ENCODE results near the gene TMC4. TPM values are rescaled to one million over a fixed set of nuclear protein-coding genes. Genes with fewer than 3 reads are reported as not detected.
"Not testable (repeated sequence)": the region's sequence is repeated elsewhere in the genome, so short reads cannot be mapped to it uniquely, and the experiment has no call there.

TMC4 gene
- total and polyA plus RNA-seq, 2 experiments from 2014 or later: 40.3 to 94.4 TPM

DNA sequence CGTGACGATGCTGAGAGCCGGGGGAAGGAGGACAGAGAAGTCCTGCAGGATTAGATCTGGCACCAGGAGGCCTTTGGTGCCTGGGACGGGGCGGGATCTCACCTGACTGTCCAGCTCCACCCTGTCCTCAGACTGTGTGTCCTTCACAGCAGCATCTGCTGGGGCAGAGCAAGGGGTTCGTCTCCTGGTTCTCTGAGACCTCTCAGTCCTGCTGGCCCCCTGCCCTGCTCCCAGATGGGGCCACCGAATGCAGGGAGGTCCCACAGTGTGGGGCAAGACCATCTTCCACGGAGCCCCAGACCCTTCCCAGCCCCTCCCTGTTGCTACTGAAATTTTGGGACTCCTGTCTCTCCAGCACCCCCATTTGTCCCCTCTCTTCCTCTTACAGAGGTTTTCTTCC, 45.3 kb upstream of the TMC4 start:
- Histone ChIP-seq H3K27ac (no peak overlapping the region), H3K4me1 (ENCODE audit: insufficient read depth) (no peaks in the 10 kb centered on the region), H3K4me2 (no peak overlapping the region), H4K20me1 (ENCODE audit: insufficient read depth, poor library complexity, severe bottlenecking) (no peaks in the 10 kb centered on the region), H3K9me2 (replicated peaks; ENCODE audit: insufficient read depth) (no peaks in the 10 kb centered on the region), H3K36me3 (replicated peaks; ENCODE audit: insufficient read depth, low read depth) (no peaks in the 10 kb centered on the region), H2AFZ (no peak overlapping the region), H3K27me3 (no peaks in the 10 kb centered on the region), H3K9me3 (ENCODE audit: low read depth) (no peaks in the 10 kb centered on the region), H3K79me2 (peaks cover 4% of the 10 kb centered on the region), H3K4me3 (no peak overlapping the region)
- WGBS (ENCODE audit: low lambda C conversion rate, missing lambda C conversion rate): 72% methylated on average over 8 of the region's 8 CpGs
- TF ChIP-seq EZH2 (IDR thresholded peaks at IDR 0.05; ENCODE audit: borderline replicate concordance) (no peak), EZH2phosphoT487 (IDR thresholded peaks at IDR 0.05; ENCODE audit: low read depth, severe bottlenecking, unreplicated experiment) (no peak), CTCF (IDR thresholded peaks at IDR 0.05; ENCODE audit: poor library complexity) (no peak)
- no peak for DNase-seq (ENCODE audit: low spot score)

DNA sequence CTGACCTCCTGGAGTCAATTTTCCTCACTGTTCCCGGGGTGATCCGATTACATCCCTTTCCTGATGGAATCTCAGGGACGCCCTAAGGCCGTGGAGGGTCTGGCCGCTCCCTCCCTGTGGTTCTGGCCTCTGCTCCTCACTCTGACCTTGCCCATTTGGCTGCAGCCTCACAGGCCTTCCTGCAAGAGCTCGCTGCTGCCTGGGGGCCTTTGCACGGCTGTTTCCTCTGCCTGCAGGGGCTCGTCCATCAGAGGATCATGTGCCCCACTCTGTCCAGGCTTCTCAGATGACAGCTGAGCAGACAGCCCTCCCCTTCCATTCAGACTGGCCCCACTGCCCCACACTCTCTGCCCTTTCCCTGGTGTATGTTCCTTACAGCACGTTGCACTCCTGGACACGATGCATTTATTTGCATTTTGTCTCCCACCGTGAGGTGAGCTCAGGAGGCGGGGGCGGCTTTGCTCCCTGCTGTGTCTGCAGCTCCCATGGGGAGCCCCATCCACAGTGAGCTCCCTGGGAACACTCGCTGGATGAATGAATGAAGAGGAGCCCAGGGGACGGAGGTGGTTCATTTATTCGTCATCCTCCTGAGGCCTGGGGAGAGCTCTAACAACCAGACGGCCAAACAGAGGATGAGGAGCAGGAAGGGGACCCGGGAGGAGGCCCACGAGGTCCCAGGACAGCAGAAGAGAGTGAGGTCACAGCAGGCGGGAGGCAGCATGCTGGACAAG, 44.7 kb upstream of the TMC4 start:
- H3K79me2 ChIP-seq; H4K20me1 ChIP-seq (ENCODE audit: insufficient read depth, poor library complexity, severe bottlenecking); H3K9me2 ChIP-seq (replicated peaks; ENCODE audit: insufficient read depth); H2AFZ ChIP-seq; H3K27ac ChIP-seq; H3K4me1 ChIP-seq (ENCODE audit: insufficient read depth); H3K4me2 ChIP-seq; H3K27me3 ChIP-seq; DNase-seq (ENCODE audit: low spot score); H3K4me3 ChIP-seq; H3K36me3 ChIP-seq (replicated peaks; ENCODE audit: insufficient read depth, low read depth); H3K9me3 ChIP-seq (ENCODE audit: low read depth): not testable (repeated sequence)
- WGBS (ENCODE audit: low lambda C conversion rate, missing lambda C conversion rate): 60% methylated on average over 18 of the region's 20 CpGs

DNA sequence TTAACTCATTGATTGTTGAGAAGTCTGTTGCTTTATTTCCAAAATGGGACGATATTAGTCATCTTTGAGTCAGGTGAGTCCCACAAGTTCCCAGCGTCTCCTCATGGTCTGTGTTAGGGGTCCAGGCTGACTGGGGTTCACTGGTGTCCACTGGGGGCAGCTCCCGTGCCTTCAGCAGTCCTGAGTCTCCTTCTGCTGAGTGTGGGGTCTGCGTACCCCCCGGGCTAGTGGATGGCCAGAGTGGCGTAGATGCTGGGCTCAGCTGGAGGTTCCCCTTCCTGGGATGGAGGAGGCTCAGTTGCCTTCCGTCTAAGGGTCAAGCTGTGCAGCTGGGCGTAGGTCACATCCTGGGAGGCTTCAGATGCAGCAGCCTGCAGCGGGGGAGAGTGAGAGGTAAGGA, 43.9 kb upstream of the TMC4 start:
- H3K4me2 ChIP-seq: no peak overlapping the region
- no peaks in the 10 kb centered on the region for H3K9me2 ChIP-seq (replicated peaks; ENCODE audit: insufficient read depth)
- no peaks in the 10 kb centered on the region for H3K27me3 ChIP-seq
- H3K4me1 ChIP-seq (ENCODE audit: insufficient read depth): no peaks in the 10 kb centered on the region
- H3K79me2 ChIP-seq: peaks cover 17% of the 10 kb centered on the region
- whole genome bisulfite sequencing (ENCODE audit: low lambda C conversion rate, missing lambda C conversion rate): 90% methylated on average over 9 of the region's 9 CpGs
- H3K9me3 ChIP-seq (ENCODE audit: low read depth): no peaks in the 10 kb centered on the region
- H3K4me3 ChIP-seq: no peak overlapping the region
- TF ChIP-seq CTCF (IDR thresholded peaks at IDR 0.05; ENCODE audit: poor library complexity): no peak
- no peak for TF ChIP-seq EZH2phosphoT487 (IDR thresholded peaks at IDR 0.05; ENCODE audit: low read depth, severe bottlenecking, unreplicated experiment)
- no peak for TF ChIP-seq EZH2 (IDR thresholded peaks at IDR 0.05; ENCODE audit: borderline replicate concordance)
- no peak for DNase-seq (ENCODE audit: low spot score)
- no peak overlapping the region for H2AFZ ChIP-seq
- H4K20me1 ChIP-seq (ENCODE audit: insufficient read depth, poor library complexity, severe bottlenecking): no peaks in the 10 kb centered on the region
- no peak overlapping the region for H3K27ac ChIP-seq
- H3K36me3 ChIP-seq (replicated peaks; ENCODE audit: insufficient read depth, low read depth): no peaks in the 10 kb centered on the region

DNA sequence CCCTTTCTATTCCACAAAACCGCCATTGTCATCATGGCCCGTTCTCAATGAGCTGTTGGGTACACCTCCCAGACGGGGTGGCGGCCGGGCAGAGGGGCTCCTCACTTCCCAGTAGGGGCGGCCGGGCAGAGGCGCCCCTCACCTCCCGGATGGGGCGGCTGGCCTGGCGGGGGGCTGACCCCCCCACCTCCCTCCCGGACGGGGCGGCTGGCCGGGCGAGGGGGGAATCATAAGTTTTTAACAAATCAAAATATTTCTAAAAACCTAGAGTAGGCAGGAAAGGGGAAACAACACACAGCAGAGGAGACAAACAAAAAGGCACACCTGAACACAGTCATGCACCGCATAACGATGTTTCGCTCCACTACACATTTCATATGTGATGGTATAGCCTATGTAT, 41.8 kb upstream of the TMC4 start:
- Histone ChIP-seq H3K4me1 (ENCODE audit: insufficient read depth) (peaks cover 13% of the 10 kb centered on the region), H3K79me2 (peaks cover 19% of the 10 kb centered on the region)
- not testable (repeated sequence) for H3K27ac ChIP-seq; DNase-seq (ENCODE audit: low spot score); H4K20me1 ChIP-seq (ENCODE audit: insufficient read depth, poor library complexity, severe bottlenecking); H3K4me2 ChIP-seq; H3K4me3 ChIP-seq; H3K9me2 ChIP-seq (replicated peaks; ENCODE audit: insufficient read depth); H3K27me3 ChIP-seq; H3K36me3 ChIP-seq (replicated peaks; ENCODE audit: insufficient read depth, low read depth); H2AFZ ChIP-seq; H3K9me3 ChIP-seq (ENCODE audit: low read depth)
- 98% methylated on average over 11 of the region's 19 CpGs for WGBS (ENCODE audit: low lambda C conversion rate, missing lambda C conversion rate)

- not testable (repeated sequence) for H3K27ac ChIP-seq; H2AFZ ChIP-seq; H3K36me3 ChIP-seq (replicated peaks; ENCODE audit: insufficient read depth, low read depth); H4K20me1 ChIP-seq (ENCODE audit: insufficient read depth, poor library complexity, severe bottlenecking); H3K9me3 ChIP-seq (ENCODE audit: low read depth); DNase-seq (ENCODE audit: low spot score); H3K4me2 ChIP-seq; H3K4me3 ChIP-seq; H3K27me3 ChIP-seq; H3K9me2 ChIP-seq (replicated peaks; ENCODE audit: insufficient read depth)
- Histone ChIP-seq H3K79me2 (peaks cover 19% of the 10 kb centered on the region), H3K4me1 (ENCODE audit: insufficient read depth) (peaks cover 18% of the 10 kb centered on the region)
- WGBS (ENCODE audit: low lambda C conversion rate, missing lambda C conversion rate): 49% methylated on average over 5 of the region's 5 CpGs
Measured at GRCh38 chr19:54214217-54214616, 41.3 kb upstream of the TMC4 start.

Data from hepatocyte (in vitro differentiated cells).